ENCODE measurements around the gene TKFC.

GRCh38 chr11:61315260-61315659 is 17.8 kb upstream of the TKFC start:
- no peak for TF ChIP-seq PBX3 (CRISPR knock-in tag; IDR thresholded peaks at IDR 0.05)
- TF ChIP-seq ZNF146 (tag by site-specific recombination; IDR thresholded peaks at IDR 0.05): no peak
- TF ChIP-seq CTCF (tag by site-specific recombination; IDR thresholded peaks at IDR 0.05): no peak
- no peak for TF ChIP-seq ZNF311 (tag by site-specific recombination; IDR thresholded peaks at IDR 0.05; ENCODE audit: borderline replicate concordance)
- TF ChIP-seq ZNF768 (tag by site-specific recombination; IDR thresholded peaks at IDR 0.05): no peak
- no peak for TF ChIP-seq ZNF174 (tag by site-specific recombination; IDR thresholded peaks at IDR 0.05)
- no peak for TF ChIP-seq ZNF777 (tag by site-specific recombination; IDR thresholded peaks at IDR 0.05; ENCODE audit: borderline replicate concordance)
- no peak for TF ChIP-seq ZNF274 (IDR thresholded peaks at IDR 0.05; ENCODE audit: low read length)
- no peak for TF ChIP-seq ZNF274 (tag by site-specific recombination; IDR thresholded peaks at IDR 0.05; ENCODE audit: borderline replicate concordance)
- TF ChIP-seq ZNF354C (tag by site-specific recombination; IDR thresholded peaks at IDR 0.05; ENCODE audit: borderline replicate concordance, low read depth): no peak
- no peak for TF ChIP-seq ZNF335 (tag by site-specific recombination; conservative IDR thresholded peaks at IDR 0.05)
- no peak for TF ChIP-seq PATZ1 (tag by site-specific recombination; IDR thresholded peaks at IDR 0.05)
- TF ChIP-seq ZNF785 (tag by site-specific recombination; IDR thresholded peaks at IDR 0.05): no peak
- no peak for TF ChIP-seq KLF7 (tag by site-specific recombination; IDR thresholded peaks at IDR 0.05; ENCODE audit: borderline replicate concordance)

Measured in HEK293 (cell line).